ENCODE data around the gene AGAP6.
"Not testable (repeated sequence)": the region's sequence is repeated elsewhere in the genome, so short reads cannot be mapped to it uniquely, and the experiment has no call there.

Gene AGAP6

DNA sequence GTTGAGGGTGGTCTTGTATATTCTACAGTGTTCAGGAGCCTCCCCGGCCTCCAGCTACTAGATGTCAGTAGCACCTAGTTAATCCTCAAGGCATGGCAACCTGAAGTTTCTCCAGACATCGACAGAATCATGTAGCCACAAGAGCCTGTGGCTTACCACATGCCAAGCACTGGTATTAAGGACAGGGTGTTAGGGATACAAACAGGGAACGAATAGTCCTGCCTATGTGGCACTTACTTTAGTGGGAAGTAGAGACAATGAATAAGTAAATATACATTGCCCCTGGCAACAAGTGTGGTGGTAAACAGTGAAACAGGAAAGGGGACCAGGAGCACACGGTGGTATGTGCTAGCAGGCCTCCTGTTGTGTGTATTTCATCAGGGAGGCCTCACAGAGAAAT lies 47.1 kb downstream of the AGAP6 start:
- not testable (repeated sequence) for H3K27me3 ChIP-seq (ENCODE audit: control insufficient read depth, insufficient read depth, low read length); H3K9me3 ChIP-seq (ENCODE audit: control insufficient read depth, low read length); H3K9ac ChIP-seq (ENCODE audit: low read length); H3K36me3 ChIP-seq (ENCODE audit: control insufficient read depth, insufficient read depth, low read length); H3K4me1 ChIP-seq (ENCODE audit: control insufficient read depth, insufficient read depth, low read length); H3K4me3 ChIP-seq (ENCODE audit: low read length)

DNA sequence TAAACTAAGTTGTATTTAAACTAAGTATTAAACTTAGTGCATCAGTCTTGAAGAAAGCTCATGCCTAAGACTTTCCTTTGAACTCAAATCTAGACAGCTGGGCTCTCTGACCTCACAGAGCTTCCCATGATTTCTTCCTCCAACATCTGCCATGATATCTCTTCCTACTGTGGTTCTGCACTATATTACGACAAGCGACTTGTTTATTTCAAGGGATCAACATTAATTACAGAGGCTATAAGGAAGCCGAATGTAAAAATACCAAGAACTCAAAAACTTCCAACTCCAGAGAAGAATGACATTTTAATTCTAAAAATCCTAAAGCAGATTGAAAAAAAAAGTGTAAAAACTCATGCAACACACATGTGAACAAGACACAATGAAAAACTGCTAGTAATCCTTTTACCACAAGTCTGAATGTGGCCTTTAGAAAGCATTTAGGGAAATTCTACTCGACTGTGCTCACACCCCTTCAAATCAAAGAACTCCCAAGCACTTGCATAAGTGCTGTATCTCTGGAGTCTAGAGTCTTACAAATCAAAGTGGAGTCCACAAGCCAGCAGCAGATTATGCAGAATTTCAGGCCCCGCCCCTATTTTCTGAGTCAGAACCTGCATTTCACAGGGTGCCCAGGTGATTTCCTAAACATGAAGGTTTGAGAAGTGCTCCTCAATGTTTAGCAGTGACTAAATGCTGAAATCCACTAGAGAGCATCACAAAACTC lies 56.9 kb downstream of the AGAP6 start:
- H3K9ac ChIP-seq (ENCODE audit: low read length), result no peak overlapping the region
- no peaks in the 10 kb centered on the region for H3K4me1 ChIP-seq (ENCODE audit: control insufficient read depth, insufficient read depth, low read length)
- H3K4me3 ChIP-seq (ENCODE audit: low read length), result no peak overlapping the region
- no peaks in the 10 kb centered on the region for H3K27me3 ChIP-seq (ENCODE audit: control insufficient read depth, insufficient read depth, low read length)
- H3K9me3 ChIP-seq (ENCODE audit: control insufficient read depth, low read length), result no peaks in the 10 kb centered on the region
- no peaks in the 10 kb centered on the region for H3K36me3 ChIP-seq (ENCODE audit: control insufficient read depth, insufficient read depth, low read length)

DNA sequence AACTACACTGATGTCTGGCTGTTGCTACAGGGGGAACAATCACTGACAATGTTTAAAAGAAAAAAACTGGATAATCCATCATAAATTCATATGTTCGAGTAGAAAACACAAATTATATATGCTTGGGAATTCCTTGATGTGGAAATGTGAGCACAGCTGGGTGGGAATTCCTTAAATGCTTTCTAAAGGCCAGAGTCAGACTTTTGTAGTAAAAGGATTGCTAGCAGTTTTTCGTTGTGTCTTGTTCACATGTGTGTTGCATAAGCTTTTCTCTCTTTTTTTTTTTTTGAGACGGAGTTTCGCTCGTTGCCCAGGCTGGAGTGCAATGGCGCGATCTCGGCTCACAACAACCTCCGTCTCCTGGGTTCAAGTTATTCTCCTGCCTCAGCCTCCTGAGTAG lies 58.3 kb downstream of the AGAP6 start:
- not testable (repeated sequence) for H3K27me3 ChIP-seq (ENCODE audit: control insufficient read depth, insufficient read depth, low read length); H3K36me3 ChIP-seq (ENCODE audit: control insufficient read depth, insufficient read depth, low read length); H3K4me3 ChIP-seq (ENCODE audit: low read length); H3K9ac ChIP-seq (ENCODE audit: low read length); H3K9me3 ChIP-seq (ENCODE audit: control insufficient read depth, low read length); H3K4me1 ChIP-seq (ENCODE audit: control insufficient read depth, insufficient read depth, low read length)

DNA sequence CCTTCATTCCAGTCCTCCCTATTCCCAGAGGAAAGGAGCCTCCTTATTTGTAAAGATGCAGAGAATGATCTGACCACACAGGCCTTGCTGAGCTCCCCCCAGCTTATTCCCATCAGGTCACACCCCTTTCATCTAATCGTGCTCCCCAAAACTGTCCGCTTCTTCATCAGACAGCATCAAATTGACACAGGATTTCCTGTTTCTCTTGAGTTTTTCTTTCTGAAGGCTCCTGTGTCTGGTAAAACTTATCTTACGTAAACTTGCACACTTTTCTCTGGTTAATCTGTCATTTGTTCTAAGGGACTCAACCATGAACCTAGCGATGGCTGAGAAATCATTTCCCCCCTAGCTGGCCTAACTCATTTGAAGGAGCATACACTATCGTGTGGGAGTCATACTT lies 59.4 kb downstream of the AGAP6 start:
- not testable (repeated sequence) for H3K27me3 ChIP-seq (ENCODE audit: control insufficient read depth, insufficient read depth, low read length); H3K4me1 ChIP-seq (ENCODE audit: control insufficient read depth, insufficient read depth, low read length); H3K36me3 ChIP-seq (ENCODE audit: control insufficient read depth, insufficient read depth, low read length); H3K4me3 ChIP-seq (ENCODE audit: low read length); H3K9me3 ChIP-seq (ENCODE audit: control insufficient read depth, low read length); H3K9ac ChIP-seq (ENCODE audit: low read length)

DNA sequence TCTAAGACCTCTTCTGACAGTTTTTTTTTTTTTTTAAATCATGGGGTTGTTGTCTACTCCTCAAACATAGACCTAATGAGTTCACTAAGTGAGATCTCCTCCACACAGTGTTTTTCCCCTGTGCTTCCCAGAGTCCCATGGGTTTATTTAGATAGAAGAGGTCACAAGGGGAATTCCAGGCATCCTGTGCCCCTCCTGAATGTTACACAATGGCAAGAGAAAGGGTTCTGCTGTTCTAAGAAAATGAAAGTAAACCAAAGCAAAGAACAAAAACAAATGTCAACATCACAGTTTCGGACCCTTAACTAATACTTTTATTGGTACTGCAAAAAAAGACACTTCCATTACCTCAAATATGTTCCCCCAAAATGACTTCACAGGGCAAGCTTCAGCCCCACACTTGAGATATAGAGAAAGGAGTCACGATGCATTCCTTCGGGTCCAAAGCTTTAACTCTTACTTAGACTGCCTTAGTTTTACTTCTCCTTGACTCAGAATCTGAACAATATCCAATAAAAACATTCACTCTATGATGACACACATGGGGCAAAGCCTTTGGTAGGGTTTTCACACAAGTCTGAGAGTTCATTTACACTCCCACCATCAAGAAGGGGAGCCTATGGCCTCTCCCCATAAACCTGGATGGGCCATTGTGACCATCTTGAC lies 63.9 kb downstream of the AGAP6 start:
- not testable (repeated sequence) for H3K9me3 ChIP-seq (ENCODE audit: control insufficient read depth, low read length); H3K27me3 ChIP-seq (ENCODE audit: control insufficient read depth, insufficient read depth, low read length); H3K4me3 ChIP-seq (ENCODE audit: low read length); H3K9ac ChIP-seq (ENCODE audit: low read length); H3K36me3 ChIP-seq (ENCODE audit: control insufficient read depth, insufficient read depth, low read length); H3K4me1 ChIP-seq (ENCODE audit: control insufficient read depth, insufficient read depth, low read length)

DNA sequence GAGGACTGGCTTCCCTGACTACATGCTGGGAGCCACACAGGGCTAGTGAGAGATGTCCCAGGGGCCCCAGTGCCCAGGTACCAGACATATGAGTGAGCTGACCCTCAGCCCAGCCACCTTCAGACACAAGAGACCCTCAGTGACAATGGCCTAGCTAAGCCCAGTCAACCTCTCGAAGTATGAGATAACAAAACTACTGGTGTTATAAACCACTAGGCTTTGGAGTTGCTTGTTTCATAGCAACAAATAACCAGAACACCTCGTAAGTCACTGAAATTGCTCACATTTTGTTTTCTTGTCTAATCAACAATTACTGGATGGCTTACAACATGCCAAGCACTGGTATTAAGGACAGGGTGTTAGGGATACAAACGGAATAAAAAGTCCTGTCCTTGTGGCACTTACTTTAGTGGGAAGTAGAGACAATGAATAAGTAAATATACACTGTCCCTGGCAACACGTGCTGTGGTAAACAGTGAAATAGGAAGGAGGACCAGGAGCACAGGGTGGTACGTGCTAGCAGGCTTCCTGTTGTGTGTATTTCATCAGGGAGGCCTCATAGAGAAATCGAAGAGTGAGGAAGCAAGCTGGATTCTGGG lies 64.7 kb downstream of the AGAP6 start:
- not testable (repeated sequence) for H3K9ac ChIP-seq (ENCODE audit: low read length); H3K4me1 ChIP-seq (ENCODE audit: control insufficient read depth, insufficient read depth, low read length); H3K9me3 ChIP-seq (ENCODE audit: control insufficient read depth, low read length); H3K27me3 ChIP-seq (ENCODE audit: control insufficient read depth, insufficient read depth, low read length); H3K36me3 ChIP-seq (ENCODE audit: control insufficient read depth, insufficient read depth, low read length); H3K4me3 ChIP-seq (ENCODE audit: low read length)

DNA sequence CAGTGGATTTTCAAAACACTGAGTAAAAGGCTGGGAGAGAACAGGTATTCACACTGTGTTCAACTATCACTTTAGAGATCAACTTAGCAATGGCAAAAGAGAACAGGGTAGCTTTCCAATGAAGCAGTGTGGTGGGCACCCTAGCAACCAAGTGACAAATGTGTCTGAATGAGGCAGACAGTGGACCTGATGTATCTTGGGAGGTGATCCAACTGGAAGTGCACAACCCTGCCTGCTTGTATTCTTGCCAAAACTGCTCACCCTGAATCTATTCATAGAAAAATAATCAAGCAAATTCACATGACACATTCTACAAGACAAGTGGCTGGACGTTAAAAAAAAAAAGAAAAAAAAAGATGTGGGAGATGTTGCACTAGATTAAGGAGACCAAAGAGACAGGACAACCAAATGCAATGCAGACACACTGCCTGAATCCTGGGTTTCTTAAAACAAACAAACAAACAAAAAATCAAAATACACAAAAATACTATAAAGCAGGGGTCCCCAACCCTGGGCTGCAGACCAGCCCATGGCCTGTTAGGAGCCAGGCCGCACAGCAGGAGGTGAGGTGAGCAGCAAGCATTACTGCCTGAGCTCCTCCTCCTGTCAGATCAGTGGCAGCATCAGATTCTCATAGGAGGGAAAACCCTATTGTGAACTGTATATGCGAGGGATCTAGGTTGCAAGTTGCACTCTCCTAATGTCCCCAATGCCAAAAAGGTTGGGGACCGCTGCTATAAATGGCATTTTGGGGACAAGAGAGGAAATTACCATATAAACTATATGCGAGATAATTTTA lies 67.5 kb downstream of the AGAP6 start:
- not testable (repeated sequence) for H3K4me1 ChIP-seq (ENCODE audit: control insufficient read depth, insufficient read depth, low read length); H3K27me3 ChIP-seq (ENCODE audit: control insufficient read depth, insufficient read depth, low read length); H3K4me3 ChIP-seq (ENCODE audit: low read length); H3K36me3 ChIP-seq (ENCODE audit: control insufficient read depth, insufficient read depth, low read length); H3K9me3 ChIP-seq (ENCODE audit: control insufficient read depth, low read length); H3K9ac ChIP-seq (ENCODE audit: low read length)

DNA sequence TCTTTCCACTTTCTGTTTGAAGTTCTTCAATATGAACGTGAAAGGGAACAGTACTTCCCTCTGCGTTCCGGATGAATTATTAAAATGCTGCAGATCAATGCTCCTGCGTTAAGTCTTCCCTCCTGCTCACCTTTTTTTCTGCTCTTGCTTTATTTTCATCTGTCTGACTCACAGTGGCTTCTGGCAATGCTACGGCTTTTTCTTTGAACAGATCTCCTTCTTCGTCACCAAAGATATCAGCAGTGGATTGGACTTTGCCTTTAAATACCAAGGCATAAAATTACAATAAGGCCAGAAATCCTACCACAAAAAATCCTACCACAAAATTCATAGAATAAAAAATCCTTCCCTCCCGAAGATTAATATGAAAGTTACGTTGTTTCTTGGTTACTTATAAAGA lies 68.4 kb downstream of the AGAP6 start:
- not testable (repeated sequence) for H3K27me3 ChIP-seq (ENCODE audit: control insufficient read depth, insufficient read depth, low read length); H3K4me3 ChIP-seq (ENCODE audit: low read length)

DNA sequence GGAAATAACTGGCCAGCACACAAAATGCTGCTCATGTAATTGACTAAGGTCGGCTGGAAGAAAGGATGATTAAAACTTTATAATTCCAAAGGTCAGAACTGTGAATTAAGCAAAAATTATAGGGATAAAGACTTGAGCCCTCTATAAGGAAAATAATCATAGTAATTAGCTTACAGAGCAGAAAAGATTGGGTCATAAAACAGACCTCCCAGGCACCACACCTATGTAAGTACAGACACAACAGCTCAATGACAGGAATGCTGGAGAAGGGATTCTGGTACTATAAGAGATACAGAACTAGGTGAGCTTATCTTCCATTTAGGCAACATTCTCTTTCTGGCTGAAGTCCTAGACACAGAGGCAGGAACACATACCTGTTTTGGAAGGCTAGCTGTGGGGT lies 70.5 kb downstream of the AGAP6 start:
- H3K27me3 ChIP-seq (ENCODE audit: control insufficient read depth, insufficient read depth, low read length); H3K9ac ChIP-seq (ENCODE audit: low read length); H3K36me3 ChIP-seq (ENCODE audit: control insufficient read depth, insufficient read depth, low read length); H3K4me1 ChIP-seq (ENCODE audit: control insufficient read depth, insufficient read depth, low read length); H3K4me3 ChIP-seq (ENCODE audit: low read length); H3K9me3 ChIP-seq (ENCODE audit: control insufficient read depth, low read length): not testable (repeated sequence)

More for the DNA sequence above, 68.4 kb downstream of the AGAP6 start:
- not testable (repeated sequence) for H3K9ac ChIP-seq (ENCODE audit: low read length); H3K4me1 ChIP-seq (ENCODE audit: control insufficient read depth, insufficient read depth, low read length); H3K36me3 ChIP-seq (ENCODE audit: control insufficient read depth, insufficient read depth, low read length); H3K9me3 ChIP-seq (ENCODE audit: control insufficient read depth, low read length)

DNA sequence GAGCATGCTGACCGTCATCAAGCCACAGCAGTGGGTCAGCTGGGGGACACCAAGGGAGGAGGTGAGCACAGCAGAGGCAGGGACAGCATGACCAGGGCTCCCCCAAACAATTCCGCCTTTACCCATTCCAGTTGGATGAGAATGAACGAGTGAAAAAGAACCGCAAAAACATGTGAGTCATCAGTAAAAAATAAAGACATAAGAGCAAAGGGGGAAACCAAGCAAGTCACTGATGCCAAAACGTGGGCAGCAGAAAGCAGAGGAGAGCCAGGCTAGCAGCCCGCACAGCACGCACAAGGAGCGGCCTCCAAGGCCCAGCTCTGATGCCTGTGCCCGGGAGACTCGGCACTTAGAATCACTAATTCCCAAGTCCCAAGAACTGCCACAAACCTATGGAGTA lies 71.7 kb downstream of the AGAP6 start:
- not testable (repeated sequence) for H3K9ac ChIP-seq (ENCODE audit: low read length); H3K27me3 ChIP-seq (ENCODE audit: control insufficient read depth, insufficient read depth, low read length); H3K9me3 ChIP-seq (ENCODE audit: control insufficient read depth, low read length); H3K36me3 ChIP-seq (ENCODE audit: control insufficient read depth, insufficient read depth, low read length); H3K4me3 ChIP-seq (ENCODE audit: low read length); H3K4me1 ChIP-seq (ENCODE audit: control insufficient read depth, insufficient read depth, low read length)

Measured in mucosa of stomach (tissue), 1 donor.